ENCODE measurements around the gene OTOF. TPM values are rescaled to one million over a fixed set of nuclear protein-coding genes. Genes with fewer than 3 reads are reported as not detected.
A peak's percentile ranks its signal among the peaks of the same experiment; 100 is the strongest.
"Not testable (repeated sequence)": the region's sequence is repeated elsewhere in the genome, so short reads cannot be mapped to it uniquely, and the experiment has no call there.

The OTOF gene
- total RNA-seq, 8 experiments from 2014 or later = 0.05 to 0.61 (median 0.31) TPM; not detected in 1

DNA sequence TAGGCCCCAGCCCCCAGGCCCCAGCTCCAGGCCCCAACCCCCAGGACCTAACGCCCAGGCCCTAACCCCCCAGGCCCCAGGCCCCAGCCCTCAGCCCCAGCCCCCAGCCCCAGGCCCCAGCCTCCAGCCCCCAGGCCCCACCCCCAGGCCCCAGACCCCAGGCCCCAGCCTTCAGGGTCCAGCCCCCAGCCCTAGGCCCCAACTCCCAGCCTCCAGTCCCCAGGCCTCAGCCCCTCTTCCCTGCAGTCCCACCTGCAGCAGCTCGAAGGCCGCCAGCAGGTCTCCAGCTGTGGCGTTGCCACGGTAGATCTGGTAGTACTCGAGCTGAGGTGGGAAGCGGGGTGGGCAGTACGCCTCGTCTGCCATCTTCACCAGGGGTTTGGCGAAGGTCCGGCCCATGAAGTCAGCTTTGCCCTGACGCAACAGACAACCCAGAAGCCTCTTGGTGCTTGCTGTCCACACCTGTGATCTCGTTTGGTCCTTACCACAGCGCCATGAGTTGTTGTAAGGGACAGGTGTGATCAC, 3.6 kb downstream of the OTOF start:
- in situ Hi-C loops (cut with MboI; ENCODE audit: low pct_unique_long_range_greater_than_20kb in 2 of 9, low sequenced_read_pairs in 9 of 9, unreplicated experiment in 9 of 9) = loop anchor here in 1 of 9 experiments (25.0 kb wide), 1 partner anchor 237 kb away; the partner anchor contains the start of genes HADHA and HADHB
- 95 to 100% (median 100%) methylated on average over 1 to 4 of the region's 14 CpGs; no CpG with 5 or more reads in 7 of the 10 experiments for WGBS, 10 experiments

DNA sequence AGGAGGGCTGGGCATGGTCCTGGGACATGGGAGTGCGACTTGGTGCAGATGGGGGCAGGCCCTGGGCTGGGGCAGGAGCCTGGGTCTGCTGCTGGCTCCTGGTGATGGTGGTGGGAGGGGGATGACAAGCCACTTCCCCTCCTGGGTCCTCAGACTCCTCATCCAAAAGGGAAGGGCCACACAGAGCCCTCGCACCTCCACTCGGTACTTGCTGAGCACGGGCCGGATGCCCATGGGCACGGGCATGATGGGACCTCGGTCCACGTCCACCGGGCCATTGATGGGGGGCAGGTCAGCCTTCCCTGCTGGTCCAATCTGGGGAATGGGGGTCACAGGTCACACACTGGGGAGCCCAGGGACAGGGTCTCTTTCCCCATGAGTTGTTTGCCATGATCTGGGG, 4.1 kb downstream of the OTOF start:
- ATAC-seq (replicated peaks in 6 of 8) = no peak
- 85% methylated on average over 4 of the region's 9 CpGs; no CpG with 5 or more reads in 9 of the 10 experiments for WGBS, 10 experiments
- H3K4me1 ChIP-seq (replicated peaks in 1 of 2) = peaks cover 12% of the 10 kb centered on the region in 2 donors
- in situ Hi-C loops (cut with MboI; ENCODE audit: low pct_unique_long_range_greater_than_20kb in 2 of 9, low sequenced_read_pairs in 9 of 9, unreplicated experiment in 9 of 9) = loop anchor here in 1 of 9 experiments (25.0 kb wide), 1 partner anchor 236 kb away; the partner anchor contains the start of genes HADHA and HADHB
- H3K4me3 ChIP-seq = no peak overlapping the region
- no peak overlapping the region for H3K27ac ChIP-seq

More for the DNA sequence above, 3.6 kb downstream of the OTOF start:
- Histone ChIP-seq H3K4me3 (no peak overlapping the region), H3K4me1 (replicated peaks in 1 of 2) (peaks cover 12% of the 10 kb centered on the region in 2 donors), H3K27ac (no peak overlapping the region)
- ATAC-seq (replicated peaks in 6 of 8) = no peak

- WGBS, 10 experiments = 50 to 100% (median 95%) methylated on average over 1 to 8 of the region's 34 CpGs; no CpG with 5 or more reads in 5 of the 10 experiments
- Histone ChIP-seq H3K4me3 (no peak overlapping the region), H3K27ac (no peak overlapping the region), H3K4me1 (replicated peaks in 1 of 2) (peaks cover 12% of the 10 kb centered on the region in 2 donors)
- in situ Hi-C loops (cut with MboI; ENCODE audit: low pct_unique_long_range_greater_than_20kb in 2 of 9, low sequenced_read_pairs in 9 of 9, unreplicated experiment in 9 of 9) = loop anchor here in 1 of 9 experiments (25.0 kb wide), 1 partner anchor 236 kb away; the partner anchor contains the start of genes HADHA and HADHB
- no peak for ATAC-seq (replicated peaks in 6 of 8)
These were observed 4.9 kb downstream of the OTOF start for GRCh38 chr2:26472821-26473655.

- Histone ChIP-seq H3K27ac (no peak overlapping the region), H3K4me1 (replicated peaks in 1 of 2) (peaks cover 12% of the 10 kb centered on the region in 2 donors), H3K4me3 (no peak overlapping the region)
- in situ Hi-C loops (cut with MboI; ENCODE audit: low pct_unique_long_range_greater_than_20kb in 2 of 9, low sequenced_read_pairs in 9 of 9, unreplicated experiment in 9 of 9) = loop anchor here in 1 of 9 experiments (25.0 kb wide), 1 partner anchor 235 kb away; the partner anchor contains the start of genes HADHA and HADHB
- WGBS, 10 experiments = 0 to 95% (median 86%) methylated on average over 1 to 15 of the region's 25 CpGs; no CpG with 5 or more reads in 1 of the 10 experiments
- no peak for ATAC-seq (replicated peaks in 6 of 8)
These were observed 5.9 kb downstream of the OTOF start for GRCh38 chr2:26471766-26472706.

GRCh38 chr2:26471289-26471688, 6.6 kb downstream of the OTOF start:
- H3K4me1 ChIP-seq (replicated peaks in 1 of 2) = peaks cover 12% of the 10 kb centered on the region in 2 donors
- ATAC-seq (replicated peaks in 6 of 8) = peak in 5 of 8 experiments; percentile 23 to 61 (median 56)
- in situ Hi-C loops (cut with MboI; ENCODE audit: low pct_unique_long_range_greater_than_20kb in 2 of 9, low sequenced_read_pairs in 9 of 9, unreplicated experiment in 9 of 9) = loop anchor here in 1 of 9 experiments (25.0 kb wide), 1 partner anchor 234 kb away; the partner anchor contains the start of genes HADHA and HADHB
- WGBS, 10 experiments = 0 to 80% (median 72%) methylated on average over 1 to 2 of the region's 2 CpGs; no CpG with 5 or more reads in 7 of the 10 experiments
- H3K4me3 ChIP-seq = no peak overlapping the region
- H3K27ac ChIP-seq = no peak overlapping the region

GRCh38 chr2:26470601-26471260, 7.2 kb downstream of the OTOF start:
- no peak overlapping the region for H3K27ac ChIP-seq
- ATAC-seq (replicated peaks in 6 of 8) = peak in 1 of 8 experiments; percentile 8
- H3K4me1 ChIP-seq (replicated peaks in 1 of 2) = peaks cover 7% of the 10 kb centered on the region in 2 donors
- H3K4me3 ChIP-seq = no peak overlapping the region
- in situ Hi-C loops (cut with MboI; ENCODE audit: low pct_unique_long_range_greater_than_20kb in 2 of 9, low sequenced_read_pairs in 9 of 9, unreplicated experiment in 9 of 9) = loop anchor here in 1 of 9 experiments (25.0 kb wide), 1 partner anchor 233 kb away; the partner anchor contains the start of genes HADHA and HADHB
- WGBS, 10 experiments = 78 to 90% methylated on average over 3 to 4 of the region's 9 CpGs; no CpG with 5 or more reads in 8 of the 10 experiments

GRCh38 chr2:26469955-26470354, 8.0 kb downstream of the OTOF start:
- no peak overlapping the region for H3K27ac ChIP-seq
- in situ Hi-C loops (cut with MboI; ENCODE audit: low pct_unique_long_range_greater_than_20kb in 2 of 9, low sequenced_read_pairs in 9 of 9, unreplicated experiment in 9 of 9) = loop anchor here in 1 of 9 experiments (25.0 kb wide), 1 partner anchor 233 kb away; the partner anchor contains the start of genes HADHA and HADHB
- H3K4me1 ChIP-seq (replicated peaks in 1 of 2) = no peaks in the 10 kb centered on the region
- H3K4me3 ChIP-seq = no peak overlapping the region
- no peak for ATAC-seq (replicated peaks in 6 of 8)
- WGBS, 10 experiments = 15 to 100% (median 92%) methylated on average over 1 to 7 of the region's 7 CpGs; no CpG with 5 or more reads in 1 of the 10 experiments

DNA sequence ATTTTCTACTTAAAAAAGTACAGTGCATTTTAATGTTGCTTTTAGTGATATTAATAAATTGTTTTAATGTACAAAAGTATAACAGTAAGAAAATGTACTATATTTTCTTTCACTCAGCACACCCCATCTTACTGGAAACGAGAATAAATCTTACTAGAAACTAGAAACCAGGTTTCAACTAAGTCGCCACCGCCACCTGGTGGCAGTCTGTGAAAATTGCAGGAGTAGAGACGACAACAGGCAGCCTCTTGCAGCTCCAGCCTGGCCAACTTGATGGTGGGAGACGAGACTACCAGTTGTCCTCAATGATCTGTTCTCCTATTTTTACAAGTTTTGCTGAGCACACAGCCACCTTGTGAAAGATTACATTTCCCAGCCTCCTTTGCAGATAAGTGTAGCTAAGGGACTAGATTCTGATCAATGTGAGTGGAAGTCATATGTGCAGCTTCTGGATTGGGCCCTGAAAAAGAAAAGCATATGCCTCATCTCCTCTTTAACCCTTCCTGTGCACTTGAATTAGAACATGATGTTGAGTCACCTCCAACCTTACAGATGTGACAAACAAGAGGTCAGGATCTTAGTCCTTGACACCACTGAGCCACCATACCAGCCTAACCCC, 8.7 kb downstream of the OTOF start:
- Histone ChIP-seq H3K27ac (no peak overlapping the region), H3K4me3 (no peak overlapping the region), H3K4me1 (replicated peaks in 1 of 2) (no peaks in the 10 kb centered on the region)
- 0 to 60% (median 25%) methylated on average over 1 to 5 of the region's 5 CpGs; no CpG with 5 or more reads in 1 of the 10 experiments for WGBS, 10 experiments
- in situ Hi-C loops (cut with MboI; ENCODE audit: low pct_unique_long_range_greater_than_20kb in 2 of 9, low sequenced_read_pairs in 9 of 9, unreplicated experiment in 9 of 9) = loop anchor here in 1 of 9 experiments (25.0 kb wide), 1 partner anchor 232 kb away; the partner anchor contains the start of genes HADHA and HADHB
- ATAC-seq (replicated peaks in 6 of 8) = peak in 3 of 8 experiments; percentile 18 to 76 (median 43)

DNA sequence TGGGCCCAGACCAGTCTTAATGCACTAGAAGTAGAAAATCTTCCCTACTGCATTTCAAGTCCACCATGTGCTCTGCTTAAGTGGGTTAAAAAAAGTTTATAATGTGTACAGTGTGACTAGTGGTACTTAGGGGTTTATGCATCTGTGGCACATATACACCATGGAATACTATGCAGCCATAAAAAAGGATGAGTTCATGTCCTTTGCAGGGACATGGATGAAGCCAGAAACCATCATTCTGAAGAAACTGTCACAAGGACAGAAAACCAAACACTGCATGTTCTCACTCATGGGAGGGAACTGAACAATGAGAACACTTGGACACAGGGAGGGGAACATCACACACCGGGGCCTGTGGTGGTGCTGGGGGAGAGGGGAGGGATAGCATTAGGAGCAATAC, 9.4 kb downstream of the OTOF start:
- H3K4me3 ChIP-seq; H3K27ac ChIP-seq; ATAC-seq (replicated peaks in 6 of 8); H3K4me1 ChIP-seq (replicated peaks in 1 of 2): not testable (repeated sequence)
- in situ Hi-C loops (cut with MboI; ENCODE audit: low pct_unique_long_range_greater_than_20kb in 2 of 9, low sequenced_read_pairs in 9 of 9, unreplicated experiment in 9 of 9) = loop anchor here in 1 of 9 experiments (25.0 kb wide), 1 partner anchor 231 kb away; the partner anchor contains the start of genes HADHA and HADHB
- 71 to 100% methylated on average over 1 of the region's 1 CpG; no CpG with 5 or more reads in 8 of the 10 experiments for WGBS, 10 experiments

- ATAC-seq (replicated peaks in 6 of 8) = no peak
- 87 to 100% (median 97%) methylated on average over 2 to 7 of the region's 22 CpGs; no CpG with 5 or more reads in 5 of the 10 experiments for WGBS, 10 experiments
- in situ Hi-C loops (cut with MboI; ENCODE audit: low pct_unique_long_range_greater_than_20kb in 2 of 9, low sequenced_read_pairs in 9 of 9, unreplicated experiment in 9 of 9) = loop anchor here in 1 of 9 experiments (25.0 kb wide), 1 partner anchor 229 kb away; the partner anchor contains the start of genes HADHA and HADHB
These were observed 11.1 kb downstream of the OTOF start for GRCh38 chr2:26466662-26467310.

More at GRCh38 chr2:26466662-26467310, 11.1 kb downstream of the OTOF start:
- H3K4me1 ChIP-seq (replicated peaks in 1 of 2) = peaks cover 12 to 15% of the 10 kb centered on the region in 2 donors
- H3K4me3 ChIP-seq = no peak overlapping the region
- H3K27ac ChIP-seq = no peak overlapping the region
